H54 (cell line): Measurements from ENCODE around the gene PXDC1.
"Not testable (repeated sequence)": the region's sequence is repeated elsewhere in the genome, so short reads cannot be mapped to it uniquely, and the experiment has no call there.

Experiments
- DNase-seq: peaks from one replicate; pipeline ENCODE4 v3.0.0; 2011; ENCODE audit warnings: low spot score, mixed read lengths; ENCODE audit not compliant: insufficient read length
- FAIRE-seq: peaks from 3 replicates; lab custom pipeline; 2011; peaks lifted over from hg19 to GRCh38; lab: Jason Lieb, UNC
- POLR2A ChIP-seq: IDR thresholded peaks from 2 replicates; pipeline ENCODE4 v1.6.1; 2011; ENCODE audit warnings: low read depth, mild to moderate bottlenecking, low read length

The PXDC1 gene

DNA sequence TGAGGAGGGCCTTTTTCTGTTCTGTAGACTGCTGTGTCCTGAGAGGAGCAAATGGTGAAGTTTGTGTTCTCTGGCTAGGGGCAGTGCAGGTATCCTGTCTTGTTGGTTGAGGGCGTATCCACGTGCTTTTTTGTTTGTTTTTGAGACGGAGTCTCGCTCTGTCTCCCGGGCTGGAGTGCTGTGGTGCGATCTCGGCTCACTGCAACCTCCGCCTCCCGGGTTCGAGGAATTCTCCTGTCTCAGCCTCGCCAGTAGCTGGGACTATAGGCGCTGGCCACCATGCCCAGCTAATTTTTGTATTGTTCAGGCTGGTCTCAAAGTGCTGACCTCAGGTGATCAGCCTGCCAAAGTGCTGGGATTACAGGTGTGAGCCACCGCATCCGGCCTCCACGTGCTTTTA lies 10.8 kb upstream of the PXDC1 start:
- TF ChIP-seq POLR2A, result no peak
- FAIRE-seq (no peak), DNase-seq (no peak)

DNA sequence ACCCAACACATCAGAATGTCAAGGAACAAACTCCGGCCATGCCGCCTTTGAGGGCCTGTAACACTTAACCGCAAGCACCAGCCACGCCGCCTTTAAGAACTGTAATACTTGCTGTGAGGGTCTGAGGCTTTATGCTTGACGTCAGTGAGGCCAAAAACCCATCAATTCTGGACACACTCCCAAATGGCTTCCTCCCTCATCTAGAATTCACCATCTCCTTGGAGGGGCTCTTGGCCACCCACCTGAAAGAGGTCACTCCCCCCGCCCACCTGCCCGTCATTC lies 10.4 kb upstream of the PXDC1 start:
- no peak for TF ChIP-seq POLR2A
- DNase-seq (no peak), FAIRE-seq (no peak)

DNA sequence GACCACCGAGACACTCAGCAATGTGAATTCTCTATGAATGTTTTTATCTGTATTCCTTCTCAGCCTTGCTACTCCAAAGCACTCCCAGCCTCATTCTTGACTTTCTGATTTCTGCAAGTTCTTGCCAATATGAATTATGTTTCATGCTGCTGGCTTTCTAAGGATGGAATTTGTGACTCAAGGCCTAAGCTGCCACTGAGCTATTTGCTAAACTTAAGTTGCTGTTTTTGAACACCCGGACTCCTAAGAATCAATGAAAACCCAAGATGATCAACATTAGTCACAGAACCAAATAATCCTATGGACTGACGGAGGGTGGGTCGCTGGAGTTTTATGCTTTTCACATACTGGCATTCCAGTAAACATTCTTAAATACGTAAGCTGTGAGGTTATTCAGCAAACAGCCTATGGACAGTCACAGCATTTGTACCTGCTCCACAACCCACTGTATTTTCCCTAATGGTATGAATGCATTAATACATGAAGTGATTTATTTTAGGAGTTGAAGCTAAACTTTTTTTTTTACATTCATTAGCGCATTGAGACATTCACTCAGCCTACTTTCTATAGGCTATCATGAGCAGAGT lies 8.2 kb upstream of the PXDC1 start:
- peak; percentile 20 for FAIRE-seq
- TF ChIP-seq POLR2A, result no peak
- no peak for DNase-seq

DNA sequence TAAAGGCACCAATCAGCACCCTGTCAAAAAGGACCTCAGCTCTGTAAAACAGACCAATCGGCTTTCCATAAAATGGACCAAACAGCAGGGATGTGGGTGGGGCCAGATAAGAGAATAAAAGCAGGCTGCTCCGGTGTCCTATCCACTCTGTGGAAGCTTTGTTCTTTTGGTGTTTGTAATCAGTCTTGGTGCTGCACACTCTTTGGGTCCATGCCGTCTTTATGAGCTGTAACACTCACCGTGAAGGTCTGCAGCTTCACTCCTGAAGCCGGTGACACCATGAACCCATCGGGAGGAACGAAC lies 7.3 kb upstream of the PXDC1 start:
- TF ChIP-seq POLR2A, result no peak
- FAIRE-seq, result no peak
- no peak for DNase-seq

DNA sequence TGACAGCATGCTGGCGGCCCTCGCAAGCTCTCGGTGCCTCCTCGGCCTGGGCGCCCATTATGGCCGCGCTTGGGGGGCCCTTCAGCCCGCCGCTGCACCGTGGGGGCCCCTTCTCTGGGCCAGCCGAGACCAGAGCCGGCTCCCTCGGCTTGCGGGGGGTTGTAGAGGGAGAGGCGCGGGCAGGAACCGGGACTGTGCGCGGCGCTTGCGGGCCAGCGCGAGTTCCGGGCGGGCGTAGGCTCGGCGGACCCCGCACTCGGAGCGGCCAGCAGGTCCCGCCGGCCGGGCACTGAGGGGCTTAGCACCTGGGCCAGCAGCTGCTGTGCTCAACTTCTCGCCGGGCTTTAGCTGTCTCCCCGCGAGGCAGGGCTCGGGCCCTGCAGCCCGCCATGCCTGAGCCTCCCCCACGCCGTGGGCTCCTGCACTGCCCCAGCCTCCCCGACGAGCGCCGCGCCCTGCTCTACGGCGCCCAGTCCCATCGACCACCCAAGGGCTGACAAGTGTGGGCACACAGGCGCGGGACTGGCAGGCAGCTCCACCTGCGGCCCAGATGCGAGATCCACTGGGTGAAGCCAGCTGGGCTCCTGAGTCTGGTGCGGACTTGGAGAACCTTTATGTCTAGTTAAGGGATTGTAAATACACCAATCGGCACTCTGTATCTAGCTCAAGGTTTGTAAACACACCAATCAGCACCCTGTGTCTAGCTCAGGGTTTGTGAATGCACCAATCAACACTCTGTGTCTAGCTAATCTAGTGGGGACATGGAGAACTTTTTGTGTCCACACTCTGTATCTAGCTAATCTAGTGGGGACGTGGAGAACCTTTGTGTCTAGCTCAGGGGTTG lies 6.7 kb upstream of the PXDC1 start:
- FAIRE-seq, result not testable (repeated sequence)

DNA sequence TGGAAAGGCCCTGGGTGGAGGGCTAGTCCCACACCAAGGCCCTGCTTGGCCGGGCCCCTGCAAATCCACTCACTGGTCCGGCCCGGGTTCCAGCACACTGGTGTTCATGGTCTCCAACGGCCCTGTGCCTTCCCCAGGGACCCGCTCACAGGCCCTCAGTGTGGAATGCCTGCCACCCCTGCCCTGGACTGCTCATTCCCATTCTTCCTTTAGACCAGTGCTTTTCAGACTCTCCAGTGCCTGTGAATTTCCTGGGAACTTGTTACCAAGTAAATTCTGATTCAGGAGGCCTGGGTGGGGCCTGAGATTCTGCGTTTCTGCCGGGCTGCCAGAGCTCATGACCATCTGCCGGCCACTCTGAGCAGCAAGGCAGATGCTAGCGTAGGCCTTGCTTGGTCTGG lies 5.7 kb upstream of the PXDC1 start:
- DNase-seq (no peak), FAIRE-seq (no peak)
- no peak for TF ChIP-seq POLR2A

More for the DNA sequence above, 6.7 kb upstream of the PXDC1 start:
- not testable (repeated sequence) for DNase-seq

DNA sequence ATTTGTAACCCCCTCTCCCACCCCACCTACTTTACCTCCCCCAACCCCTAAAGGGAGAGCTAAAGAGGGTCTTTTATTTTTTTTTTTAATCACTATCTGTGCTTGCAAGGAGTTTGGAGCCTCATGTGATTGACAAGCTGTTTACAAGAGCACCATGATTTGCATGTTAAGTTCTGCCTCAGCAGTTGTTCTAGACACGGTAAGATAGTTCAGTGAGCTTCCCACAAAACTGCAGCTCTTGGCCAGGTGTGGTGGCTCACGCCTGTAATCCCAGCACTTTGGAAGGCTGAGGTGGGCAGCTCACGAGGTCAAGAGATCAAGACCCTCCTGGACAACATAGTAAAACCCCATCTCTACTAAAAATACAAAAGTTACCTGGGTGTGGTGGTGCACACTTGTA lies 5.0 kb upstream of the PXDC1 start:
- no peak for FAIRE-seq
- TF ChIP-seq POLR2A, result no peak

DNA sequence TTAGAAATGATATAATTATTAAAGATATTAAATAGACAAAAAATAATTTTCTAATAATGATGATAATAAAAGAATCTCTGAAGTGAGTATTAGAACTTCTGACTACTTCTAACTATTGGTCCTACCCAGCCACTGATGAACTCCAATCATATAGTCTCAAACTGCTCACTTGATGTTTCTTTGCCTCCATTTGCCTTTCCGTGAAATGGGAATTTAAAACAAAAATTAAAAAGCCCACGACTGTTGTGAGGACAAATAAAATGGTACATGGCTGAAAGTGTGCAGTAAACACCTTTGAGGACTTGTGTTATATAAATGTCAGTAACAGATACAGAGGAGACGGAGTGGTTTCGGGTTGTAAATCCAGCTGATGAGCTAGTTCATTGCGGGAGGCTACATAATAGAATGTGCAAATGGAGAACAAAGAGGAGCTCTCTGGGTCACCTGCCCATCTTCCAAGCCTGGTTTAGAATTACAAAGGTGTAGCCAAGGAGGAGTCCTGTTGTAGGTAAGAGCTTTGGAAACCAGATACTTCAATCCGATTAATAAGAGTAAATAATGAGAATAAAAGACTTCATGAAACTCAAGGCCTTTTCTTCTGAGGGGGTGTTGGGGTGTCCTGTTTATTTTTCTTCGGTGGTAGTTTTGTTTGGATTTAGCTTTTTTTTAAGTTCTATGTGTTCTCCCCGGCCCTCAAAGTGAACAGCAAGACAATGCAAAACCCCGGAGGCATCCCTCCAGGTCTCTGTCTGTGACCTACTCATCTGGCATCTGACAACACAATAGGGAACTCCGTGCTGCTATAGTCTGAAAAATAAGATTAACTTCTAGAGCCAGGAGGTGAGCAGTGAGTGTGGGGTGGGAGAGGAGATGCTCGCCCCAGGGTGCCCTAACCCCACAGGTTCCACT lies 4.4 kb upstream of the PXDC1 start:
- FAIRE-seq (no peak), DNase-seq (no peak)
- no peak for TF ChIP-seq POLR2A

More for the DNA sequence above, 5.0 kb upstream of the PXDC1 start:
- DNase-seq, result no peak

DNA sequence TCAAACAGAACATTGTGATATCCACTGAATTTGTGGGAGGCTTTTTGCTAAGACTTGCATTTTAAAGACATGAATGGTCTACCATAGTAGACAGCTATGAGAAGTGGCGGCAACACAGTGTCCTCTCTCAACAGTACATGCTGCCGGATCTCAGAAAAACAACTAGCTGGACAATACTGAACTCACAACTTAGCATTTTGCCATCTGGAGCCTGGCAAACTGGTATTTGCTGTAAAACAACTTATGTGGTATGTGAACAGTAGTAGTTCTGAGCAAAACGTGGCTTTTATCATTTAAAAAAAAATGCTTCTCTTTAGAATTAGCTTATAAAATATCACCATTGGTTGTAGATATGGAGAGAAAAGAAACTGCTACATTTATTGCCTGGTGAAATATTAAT lies 3.3 kb upstream of the PXDC1 start:
- DNase-seq (no peak), FAIRE-seq (no peak)
- TF ChIP-seq POLR2A, result no peak

DNA sequence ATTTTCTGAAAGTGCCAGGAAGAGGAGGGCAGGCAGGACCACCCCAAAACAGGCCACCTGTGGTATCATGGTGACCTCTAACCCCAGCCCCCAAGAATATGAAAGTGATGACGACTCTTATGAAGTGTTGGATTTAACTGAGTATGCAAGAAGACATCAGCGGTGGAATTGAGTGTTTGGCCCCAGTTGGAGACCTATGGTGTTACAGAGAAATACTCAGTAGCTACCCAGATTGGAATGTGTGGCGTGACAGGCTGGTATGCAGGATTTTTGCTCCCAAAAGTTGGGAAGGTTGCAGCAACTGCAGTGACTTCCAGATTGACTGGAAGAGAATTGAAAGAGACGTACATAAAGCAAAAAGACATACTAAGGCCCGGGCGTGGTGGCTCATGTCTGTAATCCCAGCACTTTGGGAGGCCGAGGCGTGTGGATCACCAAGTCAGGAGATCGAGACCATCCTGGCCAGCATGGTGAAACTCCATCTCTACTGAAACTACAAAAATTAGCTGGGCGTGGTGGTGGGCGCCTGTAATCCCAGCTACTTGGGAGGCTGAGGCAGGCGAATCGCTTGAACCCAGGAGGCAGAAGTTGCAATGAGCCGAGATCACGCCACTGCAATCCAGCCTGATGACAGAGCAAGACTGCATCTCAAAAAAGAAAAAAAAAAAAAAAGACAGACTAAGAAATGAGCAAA lies 2.7 kb upstream of the PXDC1 start:
- not testable (repeated sequence) for DNase-seq, FAIRE-seq

DNA sequence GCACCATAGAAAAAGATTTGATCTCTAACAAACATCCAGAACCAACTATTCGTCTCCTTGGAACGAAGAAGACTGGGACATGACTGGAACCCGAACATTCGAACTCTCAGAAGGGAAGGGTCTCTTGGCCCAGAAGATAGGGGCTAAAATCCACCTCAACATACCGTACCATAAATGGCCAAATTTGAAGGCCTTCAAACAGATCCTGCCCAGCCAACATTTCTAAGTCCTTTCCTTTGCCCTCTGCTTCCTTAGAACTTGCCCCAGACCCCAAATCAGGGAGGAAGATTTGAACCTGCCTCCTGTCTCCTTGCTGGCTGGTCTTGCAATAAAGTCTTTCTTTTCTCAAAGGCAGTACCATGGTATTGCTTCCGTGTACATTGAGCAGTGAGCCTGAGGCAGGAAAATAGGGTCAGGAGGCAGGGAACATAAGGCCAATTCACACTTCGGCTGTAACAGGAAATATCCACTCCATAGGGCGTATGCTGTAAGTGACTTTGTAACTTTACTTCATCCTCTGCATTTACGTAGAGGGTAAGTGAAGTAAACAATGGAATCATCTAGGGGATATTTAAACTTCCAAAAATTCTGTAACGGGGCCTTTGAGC lies 1.8 kb upstream of the PXDC1 start:
- no peak for FAIRE-seq
- no peak for TF ChIP-seq POLR2A
- DNase-seq, result no peak

DNA sequence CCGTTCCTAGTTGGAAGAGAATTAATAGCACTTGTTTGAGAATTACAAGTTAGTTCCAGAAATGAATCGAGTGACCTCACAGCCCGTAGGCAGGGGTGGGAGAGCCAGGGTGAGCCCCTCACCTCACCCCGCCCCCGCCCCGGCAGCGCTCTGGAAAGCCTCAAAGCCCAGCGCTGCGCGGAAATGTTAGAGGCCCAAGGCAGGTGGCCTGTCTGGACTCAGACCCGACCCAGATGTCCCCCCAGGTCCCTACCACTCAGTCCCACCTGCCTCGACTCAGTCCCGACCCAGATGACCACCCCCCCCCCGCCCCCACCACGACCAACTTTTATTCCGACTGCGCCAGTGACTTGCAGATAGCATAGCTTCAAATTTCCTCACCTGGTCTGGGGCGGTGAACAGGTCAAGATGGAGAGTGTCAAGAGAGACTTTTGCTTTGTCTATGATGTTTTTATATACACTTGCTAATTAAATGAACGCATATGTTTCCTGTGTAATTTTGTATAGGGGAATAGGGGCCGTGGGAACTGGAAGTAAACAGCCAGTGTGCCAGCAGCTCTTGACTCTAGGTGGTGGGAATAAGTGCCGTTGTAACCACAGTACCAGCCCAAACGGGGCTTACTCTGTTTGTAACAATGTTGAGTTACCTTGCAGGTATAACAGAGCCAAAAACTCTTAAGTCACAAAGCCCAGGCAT lies 1.2 kb upstream of the PXDC1 start:
- TF ChIP-seq POLR2A, result no peak
- DNase-seq, result no peak
- FAIRE-seq, result no peak
